Smooth muscle cell of the umbilical artery (primary cell): Measurements from ENCODE around the gene ZFP36L2. TPM values are rescaled to one million over a fixed set of nuclear protein-coding genes. Genes with fewer than 3 reads are reported as not detected.

Source experiments
- total RNA-seq: library from RNA; depleted of rRNA; stranded (reverse); fragments of >200 nt; gene quantifications from 2 replicates; pipeline ENCODE4 v1.2.3, GENCODE V29; 2014

Gene ZFP36L2, protein sequence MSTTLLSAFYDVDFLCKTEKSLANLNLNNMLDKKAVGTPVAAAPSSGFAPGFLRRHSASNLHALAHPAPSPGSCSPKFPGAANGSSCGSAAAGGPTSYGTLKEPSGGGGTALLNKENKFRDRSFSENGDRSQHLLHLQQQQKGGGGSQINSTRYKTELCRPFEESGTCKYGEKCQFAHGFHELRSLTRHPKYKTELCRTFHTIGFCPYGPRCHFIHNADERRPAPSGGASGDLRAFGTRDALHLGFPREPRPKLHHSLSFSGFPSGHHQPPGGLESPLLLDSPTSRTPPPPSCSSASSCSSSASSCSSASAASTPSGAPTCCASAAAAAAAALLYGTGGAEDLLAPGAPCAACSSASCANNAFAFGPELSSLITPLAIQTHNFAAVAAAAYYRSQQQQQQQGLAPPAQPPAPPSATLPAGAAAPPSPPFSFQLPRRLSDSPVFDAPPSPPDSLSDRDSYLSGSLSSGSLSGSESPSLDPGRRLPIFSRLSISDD
- total RNA-seq = 1.8 and 6.4 TPM in 2 replicates

DNA sequence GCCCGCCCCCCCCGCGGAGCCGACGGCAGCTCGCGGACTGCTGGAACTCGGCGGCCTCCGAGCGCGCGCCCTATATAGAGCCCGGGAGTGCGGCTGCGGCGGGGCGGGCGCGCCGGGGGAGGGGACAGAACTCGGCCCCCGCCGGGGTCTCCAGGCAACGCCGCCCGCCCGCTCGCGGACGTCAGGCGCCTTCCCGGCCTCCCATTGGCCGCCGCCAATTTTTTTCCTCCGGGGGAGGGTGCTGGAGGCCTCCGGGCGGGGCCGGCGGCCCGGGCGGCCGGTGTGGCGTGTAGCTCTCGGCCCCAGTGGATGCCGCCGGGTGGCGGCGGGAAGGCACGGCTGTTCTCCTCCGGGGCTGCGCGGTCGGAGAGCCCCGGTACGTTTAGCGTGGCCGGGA, at the start of gene ZFP36L2:
TSS of gene ZFP36L2 (minus strand) at position 49 of the 397 bp plus-strand sequence. CDS start 291 bp downstream, outside the sequence.

